Measurements from ENCODE around the gene GLRA3.

- no peak for TF ChIP-seq CTCF (IDR thresholded peaks at IDR 0.05 in 4 of 5, conservative IDR thresholded peaks at IDR 0.05 in 1 of 5)
- TF ChIP-seq POLR2A (IDR thresholded peaks at IDR 0.05) = no peak
These were observed 238.7 kb downstream of the GLRA3 start for GRCh38 chr4:174590336-174590735.
